ENCODE data around the gene KRT85. TPM values are rescaled to one million over a fixed set of nuclear protein-coding genes. Genes with fewer than 3 reads are reported as not detected.

KRT85 gene
- total RNA-seq, 1 donor from 2014 or later = not detected

DNA sequence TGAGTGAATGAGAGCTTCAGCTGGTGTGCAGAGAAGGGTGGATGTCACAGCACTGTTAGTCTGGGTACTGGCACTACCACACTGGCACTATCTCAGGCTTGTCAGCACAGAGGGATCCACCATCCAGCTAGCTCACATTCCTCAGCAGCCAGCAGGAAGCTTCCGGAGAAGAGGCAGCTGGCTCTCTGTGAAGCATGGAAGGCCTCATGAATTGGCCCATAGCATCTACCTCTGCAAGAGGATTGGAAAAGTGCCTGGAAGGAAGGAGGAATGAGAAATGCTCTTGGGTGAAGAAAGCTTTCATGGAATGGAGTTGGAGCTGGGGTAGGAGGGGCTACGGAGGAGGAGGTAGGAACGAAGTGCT, 56.0 kb downstream of the KRT85 start:
- Histone ChIP-seq H3K4me3 (no peak overlapping the region), H3K4me1 (peaks cover 15% of the 10 kb centered on the region), H2AFZ (replicated peaks) (no peak overlapping the region), H3K9ac (no peak overlapping the region), H3K36me3 (no peaks in the 10 kb centered on the region), H3K79me2 (ENCODE audit: low read depth) (no peaks in the 10 kb centered on the region), H3F3A (ENCODE audit: low read depth) (no peaks in the 10 kb centered on the region), H4K20me1 (ENCODE audit: low read depth) (no peaks in the 10 kb centered on the region), H3K4me2 (no peak overlapping the region), H3K9me3 (ENCODE audit: low read depth) (no peaks in the 10 kb centered on the region), H3K27ac (no peak overlapping the region), H3K27me3 (peaks cover 60% of the 10 kb centered on the region)
- Mint-ChIP-seq H3K27me3 (ENCODE audit: insufficient read depth, low read depth) (peaks cover 43% of the 10 kb centered on the region), H3K9me3 (no peaks in the 10 kb centered on the region), H3K4me3 (no peak overlapping the region), H3K4me1 (peaks cover 18% of the 10 kb centered on the region), H3K27ac (no peak overlapping the region), H3K36me3 (no peaks in the 10 kb centered on the region)
- TF ChIP-seq CTCF (IDR thresholded peaks at IDR 0.05) (no peak), EZH2phosphoT487 (IDR thresholded peaks at IDR 0.05) (no peak), EZH2 (IDR thresholded peaks at IDR 0.05) (no peak)
- no peak for DNase-seq (ENCODE audit: low spot score)

DNA sequence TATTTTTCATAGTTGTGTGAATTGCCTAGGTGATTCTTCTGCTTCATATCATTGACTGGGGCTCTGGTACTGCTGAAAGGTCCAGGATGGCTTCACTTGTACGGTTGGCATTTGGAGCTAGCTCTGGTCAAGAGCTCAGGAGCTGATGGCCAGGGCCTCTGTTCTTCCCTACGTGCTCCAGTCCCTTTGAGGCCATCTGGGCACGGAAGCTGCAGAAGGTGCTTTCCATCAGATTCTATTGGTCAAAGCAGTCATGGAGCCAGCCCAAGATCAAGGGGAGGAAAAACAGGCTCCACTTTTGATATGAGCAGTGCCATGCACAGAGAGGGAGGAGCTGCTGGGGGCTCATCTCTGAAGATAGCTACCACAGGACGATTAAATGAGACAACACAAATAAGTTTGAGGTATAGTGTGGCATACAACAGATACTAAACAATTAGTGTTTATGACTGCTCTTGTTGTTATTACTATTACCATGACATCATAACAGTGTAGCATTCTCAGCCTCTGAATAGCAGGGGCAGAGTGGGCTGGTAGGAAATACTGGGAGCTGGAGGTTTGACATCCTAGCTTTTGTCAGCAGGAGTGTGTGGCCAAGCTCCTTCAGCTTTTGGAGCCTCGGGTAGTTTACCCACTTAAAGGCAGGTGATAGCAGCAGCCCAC, 56.5 kb downstream of the KRT85 start:
- Histone ChIP-seq H3K9ac (no peak overlapping the region), H3K4me3 (no peak overlapping the region), H2AFZ (replicated peaks) (no peak overlapping the region), H3K4me1 (peaks cover 15% of the 10 kb centered on the region), H3K36me3 (no peaks in the 10 kb centered on the region), H3K27me3 (peaks cover 63% of the 10 kb centered on the region), H3K27ac (no peak overlapping the region), H3F3A (ENCODE audit: low read depth) (no peaks in the 10 kb centered on the region), H3K79me2 (ENCODE audit: low read depth) (no peaks in the 10 kb centered on the region), H4K20me1 (ENCODE audit: low read depth) (no peaks in the 10 kb centered on the region), H3K9me3 (ENCODE audit: low read depth) (no peaks in the 10 kb centered on the region), H3K4me2 (no peak overlapping the region)
- Mint-ChIP-seq H3K4me1 (peaks cover 18% of the 10 kb centered on the region), H3K27ac (no peak overlapping the region), H3K27me3 (ENCODE audit: insufficient read depth, low read depth) (peaks cover 45% of the 10 kb centered on the region), H3K9me3 (no peaks in the 10 kb centered on the region), H3K4me3 (no peak overlapping the region), H3K36me3 (no peaks in the 10 kb centered on the region)
- TF ChIP-seq CTCF (IDR thresholded peaks at IDR 0.05) = no peak
- no peak for DNase-seq (ENCODE audit: low spot score)

Other genes starting within 250 kb of the KRT85 start
- gene KRT80, start 175.5 kb downstream of the KRT85 start, total RNA-seq (ENCODE audit: low replicate concordance) = 0.12 TPM in 1 of 2 replicates, not detected in the other
- gene KRT7, start 134.2 kb downstream of the KRT85 start, total RNA-seq (ENCODE audit: low replicate concordance) = 3.2 TPM in 1 of 2 replicates, not detected in the other
- not detected in 2 replicates for gene KRT86, start 92.8 kb downstream of the KRT85 start, total RNA-seq (ENCODE audit: low replicate concordance)
- gene KRT81, start 75.9 kb downstream of the KRT85 start, total RNA-seq (ENCODE audit: low replicate concordance) = 0.09 TPM in 1 of 2 replicates, not detected in the other
- gene KRT83, start 46.1 kb downstream of the KRT85 start, total RNA-seq (ENCODE audit: low replicate concordance) = not detected in 2 replicates
- gene KRT84, start 18.2 kb upstream of the KRT85 start, total RNA-seq (ENCODE audit: low replicate concordance) = not detected in 2 replicates
- gene KRT82, start 38.9 kb upstream of the KRT85 start, total RNA-seq (ENCODE audit: low replicate concordance) = not detected in 2 replicates
- not detected in 2 replicates for gene KRT75, start 66.9 kb upstream of the KRT85 start, total RNA-seq (ENCODE audit: low replicate concordance)
- not detected in 2 replicates for gene KRT6B, start 84.7 kb upstream of the KRT85 start, total RNA-seq (ENCODE audit: low replicate concordance)
- not detected in 2 replicates for gene KRT6C, start 106.3 kb upstream of the KRT85 start, total RNA-seq (ENCODE audit: low replicate concordance)
- not detected in 2 replicates for gene KRT6A, start 125.8 kb upstream of the KRT85 start, total RNA-seq (ENCODE audit: low replicate concordance)
- not detected in 2 replicates for gene KRT5, start 152.9 kb upstream of the KRT85 start, total RNA-seq (ENCODE audit: low replicate concordance)
- gene KRT71, start 185.7 kb upstream of the KRT85 start, total RNA-seq (ENCODE audit: low replicate concordance) = not detected in 2 replicates
- not detected in 2 replicates for gene KRT74, start 206.4 kb upstream of the KRT85 start, total RNA-seq (ENCODE audit: low replicate concordance)
- gene KRT72, start 234.0 kb upstream of the KRT85 start, total RNA-seq (ENCODE audit: low replicate concordance) = not detected in 2 replicates

Measured in neural progenitor cell (in vitro differentiated cells).